Pancreas (tissue), 10 donors: ENCODE data around the gene PEX12. TPM values are rescaled to one million over a fixed set of nuclear protein-coding genes. Genes with fewer than 3 reads are reported as not detected.

Experiments
- ATAC-seq, 4 donors: fragments of 200-7000 bp; cut with Tn5 transposase; one replicate each; pipeline versions ENCODE4 v1.8.0 to v1.9.1; 2020; ENCODE audit warnings: mild to moderate bottlenecking in 4 of 4, moderate library complexity in 4 of 4
- DNase-seq, 6 donors: peaks; one replicate each; pipeline ENCODE4 v3.0.0-alpha.2; 2020
- FAIRE-seq: peaks from 2 replicates; lab custom pipeline; 2012; peaks lifted over from hg19 to GRCh38; lab: Jason Lieb, UNC
- H3K27ac ChIP-seq, 4 donors: fragments of 200-600 bp; sonication (generic); 1 replicate in 3 of 4; 2 replicates in 1 of 4; pipeline versions ENCODE4 v1.5.0 to v1.8.0; 2020
- H3K27me3 ChIP-seq, 4 donors: fragments of 200-600 bp; one replicate each; pipeline ENCODE4 v1.8.0; 2021
- H3K36me3 ChIP-seq, 3 donors: fragments of 200-600 bp; sonication (generic) in 1 of 3; one replicate each; pipeline versions ENCODE4 v1.5.0 to v1.8.0; 2020 to 2021
- H3K4me1 ChIP-seq, 3 donors: fragments of 200-600 bp; one replicate each; pipeline ENCODE4 v1.8.0; 2021
- H3K4me3 ChIP-seq, 4 donors: fragments of 200-600 bp; sonication (generic) in 2 of 4; one replicate each; pipeline versions ENCODE4 v1.5.0 to v1.8.0; 2020 to 2021
- H3K9me3 ChIP-seq, 4 donors: fragments of 200-600 bp; one replicate each; pipeline ENCODE4 v1.8.0; 2021
- CTCF ChIP-seq, 4 donors: fragments of 200-600 bp; sonication (generic) in 3 of 4; IDR thresholded peaks; one replicate each; pipeline versions ENCODE4 v1.5.0 to v1.8.0; 2021; ENCODE audit warnings: antibody characterized with exemption in 4 of 4
- WGBS, 2 donors: extraction: QIAGEN DNeasy Blood & Tissue Kit; methylation state at CpG; one replicate each; pipeline ENCODE4 v1.1.7; 2013; 5-methylcytosine and 5-hydroxymethylcytosine counted together
- intact Hi-C, 3 donors: fragments of 100-400 bp; cut with DNase I; formaldehyde crosslinking; loops; one replicate each; pipeline versions ENCODE4 v1.11.1 to v1.14.2; 2022
- polyA plus RNA-seq, 2 donors: library from polyadenylated mRNA; stranded (reverse); fragments of 200-250 nt; gene quantifications; one replicate each; pipeline ENCODE4 v1.2.3, GENCODE V29; 2013
- total RNA-seq, 6 donors: library from RNA; stranded (reverse); fragmentation: NEBNext Ultra II Directional in 4 of 6; extraction: Animal tissue kit (Norgen Biotek cat#: 25700) in 4 of 6; gene quantifications; one replicate each; pipeline versions ENCODE4 v1.2.1 to v1.2.4, GENCODE V29; 2021 to 2023
- donor health status: healthy with polysubstance abuse.
- donor health status: DM: no; HTN: no; CAD: no; lungs with moderate emphysema.
- donor health status: DM: no; HTN: no; CAD: no.
- donor health status: control.
- donor health status: control.
- donor health status: Bipolar disorder and iron deficiency.
- donor health status: DM: yes; HTN: yes; CAD: no.
- donor health status: DM: no; HTN: no; CAD: no.
- donor health status: DM: no; HTN: no; CAD: no.
- donor health status: DM: yes; HTN: yes; CAD: no.

Gene PEX12
- total and polyA plus RNA-seq, 8 donors, result 1.1 to 3.5 (median 2.3) TPM

- intact Hi-C loops, result no loop called here
- Histone ChIP-seq H3K27ac (no peak overlapping the region), H3K9me3 (no peaks in the 10 kb centered on the region), H3K27me3 (no peaks in the 10 kb centered on the region), H3K4me1 (peaks cover 0 to 3% (median 0%) of the 10 kb centered on the region in 3 donors), H3K4me3 (no peak overlapping the region), H3K36me3 (peaks cover 0 to 18% (median 4%) of the 10 kb centered on the region in 3 donors)
- TF ChIP-seq CTCF (IDR thresholded peaks at IDR 0.05), result no peak
- DNase-seq, result peak in 1 of 6 donors; percentile 27
- no peak for FAIRE-seq
- WGBS, 2 donors, result 89 to 90% methylated on average over 54 of the region's 54 CpGs
- ATAC-seq, result peak in 1 of 4 donors; percentile 11
Observed at GRCh38 chr17:35596530-35597233, 18.3 kb upstream of the PEX12 start.

DNA sequence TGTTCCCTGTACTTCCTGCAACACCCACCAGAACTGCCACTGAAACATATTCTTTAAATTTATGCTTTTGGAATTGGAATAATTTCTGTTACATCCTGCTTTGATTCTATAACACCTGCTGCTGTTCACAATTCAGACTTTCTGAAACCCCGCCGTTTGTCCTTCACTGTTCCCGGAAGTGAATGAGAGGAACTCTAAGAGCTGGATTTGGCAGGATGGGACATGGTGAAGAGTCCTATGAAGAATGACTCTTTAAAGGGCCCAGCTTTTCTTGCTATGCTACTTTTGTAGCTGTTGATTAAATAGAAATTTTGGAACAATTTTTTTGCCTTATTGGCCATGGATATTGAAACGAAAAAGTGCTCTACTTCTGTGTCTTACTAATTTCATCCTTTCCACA lies 17.7 kb upstream of the PEX12 start:
- Histone ChIP-seq H3K9me3 (no peaks in the 10 kb centered on the region), H3K36me3 (peaks cover 0 to 18% (median 4%) of the 10 kb centered on the region in 3 donors), H3K27ac (no peak overlapping the region), H3K27me3 (no peaks in the 10 kb centered on the region), H3K4me1 (peaks cover 0 to 4% (median 0%) of the 10 kb centered on the region in 3 donors), H3K4me3 (no peak overlapping the region)
- ATAC-seq (no peak), FAIRE-seq (no peak), DNase-seq (no peak)
- no peak for TF ChIP-seq CTCF (IDR thresholded peaks at IDR 0.05)
- WGBS, 2 donors, result 78 to 82% methylated on average over 4 of the region's 4 CpGs
- intact Hi-C loops, result no loop called here

- intact Hi-C loops, result no loop called here
- no peak overlapping the region for H3K27ac ChIP-seq
- DNase-seq (no peak), FAIRE-seq (no peak), ATAC-seq (peak in 2 of 4 donors; percentile 8 to 34)
- no peaks in the 10 kb centered on the region for H3K9me3 ChIP-seq
- H3K4me3 ChIP-seq, result peak overlapping the region in 2 of 4 donors; percentile 72 to 83
- no peaks in the 10 kb centered on the region for H3K27me3 ChIP-seq
- WGBS, 2 donors, result 71% methylated on average over 12 of the region's 12 CpGs
- no peaks in the 10 kb centered on the region for H3K36me3 ChIP-seq
- no peak for TF ChIP-seq CTCF (IDR thresholded peaks at IDR 0.05)
- peaks cover 13 to 20% (median 14%) of the 10 kb centered on the region in 3 donors for H3K4me1 ChIP-seq
Observed at GRCh38 chr17:35588196-35588920, 10.0 kb upstream of the PEX12 start.

DNA sequence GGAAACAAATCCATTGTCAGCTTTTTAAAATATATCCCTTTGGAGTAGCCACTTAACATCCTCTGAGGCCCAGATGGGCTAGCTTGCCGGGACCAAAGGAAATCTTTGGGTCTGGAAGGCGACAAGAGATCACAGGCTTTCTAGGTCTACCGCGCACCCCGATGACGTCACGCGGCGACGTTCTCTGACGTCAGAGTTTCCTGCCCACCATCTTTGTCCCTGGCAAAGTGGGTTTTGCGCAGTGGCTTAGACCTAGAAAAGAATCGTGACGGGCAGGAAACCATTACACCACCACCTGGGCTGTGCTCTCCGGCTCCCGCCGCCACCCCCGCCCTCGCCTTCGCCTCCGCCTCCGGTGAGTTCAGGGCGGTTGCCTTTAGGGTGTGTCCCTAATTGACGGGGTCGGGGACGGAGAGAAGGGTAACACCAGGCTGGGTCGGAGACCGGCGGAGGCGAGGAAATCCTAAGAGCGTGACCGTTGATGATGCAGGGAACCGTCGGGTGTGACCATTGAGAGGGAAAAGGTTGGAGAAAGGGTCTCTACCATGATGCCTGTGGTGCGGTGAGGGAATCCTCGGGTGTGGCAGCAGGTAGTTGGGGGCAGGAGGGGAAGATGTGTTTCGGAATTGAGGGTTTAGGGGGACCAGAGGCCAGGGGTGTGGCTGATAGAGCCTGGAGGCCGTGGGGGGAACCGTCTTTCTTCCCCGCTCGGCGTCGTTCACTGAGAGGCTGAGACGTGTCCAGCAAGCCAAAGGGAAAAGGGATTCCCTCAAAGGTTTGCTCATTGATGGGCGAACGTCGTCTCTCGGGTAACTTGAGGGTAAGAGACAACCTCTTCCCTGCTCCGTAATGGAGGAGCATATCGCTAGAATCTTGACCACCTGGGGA lies 8.9 kb upstream of the PEX12 start, which contains the start of gene AP2B1:
Gene AP2B1 (plus strand): TSS at position 249 of the 888 bp plus-strand sequence. CDS start 6,709 bp downstream, outside the sequence.
- no peaks in the 10 kb centered on the region for H3K36me3 ChIP-seq
- no peaks in the 10 kb centered on the region for H3K27me3 ChIP-seq
- ATAC-seq (peak; percentile 94 to 96 (median 96)), DNase-seq (peak; percentile 86 to 96 (median 94)), FAIRE-seq (peak; percentile 51)
- TF ChIP-seq CTCF (IDR thresholded peaks at IDR 0.05), result no peak
- H3K4me3 ChIP-seq, result peak within 1 kb of the TSS; percentile 33 to 83 (median 70)
- no peaks in the 10 kb centered on the region for H3K9me3 ChIP-seq
- peaks cover 13 to 20% (median 14%) of the 10 kb centered on the region in 3 donors for H3K4me1 ChIP-seq
- 0 to 1% methylated on average over 46 to 50 of the region's 50 CpGs for WGBS, 2 donors
- H3K27ac ChIP-seq, result peak within 1 kb of the TSS; percentile 72 to 91 (median 78)
- intact Hi-C loops, result no loop called here
